Measurements from ENCODE around the gene CDH18.

Gene CDH18

GRCh38 chr5:19923742-19924141 is 64.3 kb downstream of the CDH18 start:
- no peak overlapping the region for H3K9ac ChIP-seq (ENCODE audit: low read length)
- no peak overlapping the region for H3K27ac ChIP-seq (ENCODE audit: low read depth, low read length)
- H2AFZ ChIP-seq (ENCODE audit: low read depth, low read length, severe bottlenecking), result no peak overlapping the region
- H4K20me1 ChIP-seq (ENCODE audit: low read depth, low read length), result no peaks in the 10 kb centered on the region
- H3K79me2 ChIP-seq (ENCODE audit: insufficient read depth, low read length), result no peaks in the 10 kb centered on the region
- no peaks in the 10 kb centered on the region for H3K9me3 ChIP-seq (ENCODE audit: insufficient read depth, low read length)
- H3K4me3 ChIP-seq (ENCODE audit: insufficient read depth, low read length, poor library complexity, severe bottlenecking), result no peak overlapping the region
- H3K9me2 ChIP-seq (replicated peaks; ENCODE audit: insufficient read depth, low read length), result no peaks in the 10 kb centered on the region
- TF ChIP-seq, protein P1, sequence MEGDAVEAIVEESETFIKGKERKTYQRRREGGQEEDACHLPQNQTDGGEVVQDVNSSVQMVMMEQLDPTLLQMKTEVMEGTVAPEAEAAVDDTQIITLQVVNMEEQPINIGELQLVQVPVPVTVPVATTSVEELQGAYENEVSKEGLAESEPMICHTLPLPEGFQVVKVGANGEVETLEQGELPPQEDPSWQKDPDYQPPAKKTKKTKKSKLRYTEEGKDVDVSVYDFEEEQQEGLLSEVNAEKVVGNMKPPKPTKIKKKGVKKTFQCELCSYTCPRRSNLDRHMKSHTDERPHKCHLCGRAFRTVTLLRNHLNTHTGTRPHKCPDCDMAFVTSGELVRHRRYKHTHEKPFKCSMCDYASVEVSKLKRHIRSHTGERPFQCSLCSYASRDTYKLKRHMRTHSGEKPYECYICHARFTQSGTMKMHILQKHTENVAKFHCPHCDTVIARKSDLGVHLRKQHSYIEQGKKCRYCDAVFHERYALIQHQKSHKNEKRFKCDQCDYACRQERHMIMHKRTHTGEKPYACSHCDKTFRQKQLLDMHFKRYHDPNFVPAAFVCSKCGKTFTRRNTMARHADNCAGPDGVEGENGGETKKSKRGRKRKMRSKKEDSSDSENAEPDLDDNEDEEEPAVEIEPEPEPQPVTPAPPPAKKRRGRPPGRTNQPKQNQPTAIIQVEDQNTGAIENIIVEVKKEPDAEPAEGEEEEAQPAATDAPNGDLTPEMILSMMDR (IDR thresholded peaks at IDR 0.05; ENCODE audit: insufficient read depth, low read length, poor library complexity, severe bottlenecking), result no peak
- TF ChIP-seq EZH2phosphoT487 (conservative IDR thresholded peaks at IDR 0.05; ENCODE audit: low read length), result no peak
- H3F3A ChIP-seq (ENCODE audit: insufficient read depth), result no peaks in the 10 kb centered on the region
- H3K27me3 ChIP-seq (ENCODE audit: low read length), result no peaks in the 10 kb centered on the region
- H3K36me3 ChIP-seq (ENCODE audit: low read length), result no peaks in the 10 kb centered on the region; the same call in 1 of the 2 replicates
- no peak overlapping the region for H3K4me2 ChIP-seq (ENCODE audit: low read depth, low read length, poor library complexity, severe bottlenecking)

GRCh38 chr5:19920761-19921160 is 67.2 kb downstream of the CDH18 start:
- H3K27me3 ChIP-seq (ENCODE audit: low read length), result no peaks in the 10 kb centered on the region
- H3K9me3 ChIP-seq (ENCODE audit: insufficient read depth, low read length), result no peaks in the 10 kb centered on the region
- no peak overlapping the region for H3K4me2 ChIP-seq (ENCODE audit: low read depth, low read length, poor library complexity, severe bottlenecking)
- H3K4me3 ChIP-seq (ENCODE audit: insufficient read depth, low read length, poor library complexity, severe bottlenecking), result no peak overlapping the region
- no peaks in the 10 kb centered on the region for H3K36me3 ChIP-seq (ENCODE audit: low read length)
- no peak overlapping the region for H3K9ac ChIP-seq (ENCODE audit: low read length)
- no peak overlapping the region for H3K27ac ChIP-seq (ENCODE audit: low read depth, low read length)
- no peaks in the 10 kb centered on the region for H3K79me2 ChIP-seq (ENCODE audit: insufficient read depth, low read length)
- no peak overlapping the region for H2AFZ ChIP-seq (ENCODE audit: low read depth, low read length, severe bottlenecking)
- H3K9me2 ChIP-seq (replicated peaks; ENCODE audit: insufficient read depth, low read length), result no peaks in the 10 kb centered on the region
- no peaks in the 10 kb centered on the region for H4K20me1 ChIP-seq (ENCODE audit: low read depth, low read length)
- no peak for TF ChIP-seq EZH2phosphoT487 (conservative IDR thresholded peaks at IDR 0.05; ENCODE audit: low read length)
- TF ChIP-seq, protein P1 (IDR thresholded peaks at IDR 0.05; ENCODE audit: insufficient read depth, low read length, poor library complexity, severe bottlenecking), result no peak
- no peaks in the 10 kb centered on the region for H3F3A ChIP-seq (ENCODE audit: insufficient read depth)

- Histone ChIP-seq H3K9me2 (replicated peaks; ENCODE audit: insufficient read depth, low read length) (no peaks in the 10 kb centered on the region), H3K4me3 (ENCODE audit: insufficient read depth, low read length, poor library complexity, severe bottlenecking) (no peak overlapping the region), H3K36me3 (ENCODE audit: low read length) (no peaks in the 10 kb centered on the region), H3K79me2 (ENCODE audit: insufficient read depth, low read length) (no peaks in the 10 kb centered on the region), H3K27me3 (ENCODE audit: low read length) (no peaks in the 10 kb centered on the region), H4K20me1 (ENCODE audit: low read depth, low read length) (no peaks in the 10 kb centered on the region), H3K4me2 (ENCODE audit: low read depth, low read length, poor library complexity, severe bottlenecking) (no peak overlapping the region), H3K9ac (ENCODE audit: low read length) (no peak overlapping the region), H3F3A (ENCODE audit: insufficient read depth) (no peaks in the 10 kb centered on the region), H3K27ac (ENCODE audit: low read depth, low read length) (no peak overlapping the region), H3K9me3 (ENCODE audit: insufficient read depth, low read length) (no peaks in the 10 kb centered on the region), H2AFZ (ENCODE audit: low read depth, low read length, severe bottlenecking) (peak overlapping the region; percentile 41)
- no peak for TF ChIP-seq EZH2phosphoT487 (conservative IDR thresholded peaks at IDR 0.05; ENCODE audit: low read length)
- TF ChIP-seq, protein P1 (IDR thresholded peaks at IDR 0.05; ENCODE audit: insufficient read depth, low read length, poor library complexity, severe bottlenecking), result no peak
Measured at GRCh38 chr5:19918780-19919179, 69.2 kb downstream of the CDH18 start.

Measured in SU-DHL-6 (cell line).